Measurements from ENCODE around the gene TGIF2. TPM values are rescaled to one million over a fixed set of nuclear protein-coding genes. Genes with fewer than 3 reads are reported as not detected.
A peak's percentile ranks its signal among the peaks of the same experiment; 100 is the strongest.

Gene TGIF2
- total and polyA plus RNA-seq, 2 of the 13 experiments (the other 11 are each of a cell fraction or from before 2014, with no cell fraction given), result 41.3 to 53.9 TPM

DNA sequence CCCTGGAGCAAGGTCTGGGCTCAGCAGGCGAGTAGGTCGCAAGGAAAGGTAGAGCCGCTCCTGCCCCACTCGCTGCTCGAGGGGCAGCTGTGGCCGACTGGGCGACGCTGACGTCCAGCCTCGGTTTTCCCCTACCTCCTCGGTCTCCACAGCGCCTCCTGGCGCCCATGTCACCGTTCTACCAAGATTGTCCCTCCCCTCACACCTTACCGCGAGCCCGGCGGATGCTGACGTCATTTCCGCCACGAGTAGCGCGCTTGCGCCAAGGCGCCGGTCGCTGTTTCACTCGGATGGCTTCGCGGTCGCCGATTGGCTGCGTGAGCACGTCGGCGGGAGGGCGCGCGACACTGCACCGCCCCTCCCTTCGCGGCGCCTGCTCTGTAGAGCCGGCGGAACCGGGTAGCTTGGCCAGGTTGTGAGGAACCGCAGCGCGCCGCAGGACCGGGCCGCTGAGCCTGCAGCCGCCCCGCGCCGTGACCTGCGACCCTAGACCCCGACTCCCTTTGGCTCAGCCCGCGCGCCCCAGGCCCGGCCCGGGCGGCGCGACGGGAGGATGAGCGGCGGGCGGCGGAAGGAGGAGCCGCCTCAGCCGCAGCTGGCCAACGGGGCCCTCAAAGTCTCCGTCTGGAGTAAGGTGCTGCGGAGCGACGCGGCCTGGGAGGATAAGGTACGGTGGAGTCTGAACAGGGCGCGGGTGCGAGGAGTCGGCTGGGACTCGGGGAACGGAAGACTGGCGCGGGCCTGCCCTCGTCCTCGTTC is 32.2 kb downstream of the TGIF2 start, which contains the start of gene RAB5IF (continued):
- TF ChIP-seq PATZ1 (CRISPR knock-in tag; IDR thresholded peaks at IDR 0.05) (peak; percentile 80), SOX5 (CRISPR knock-in tag; IDR thresholded peaks at IDR 0.05; ENCODE audit: borderline replicate concordance) (peak; percentile 82), ZFY (CRISPR knock-in tag; IDR thresholded peaks at IDR 0.05) (peak; percentile 98), ZBTB3 (CRISPR knock-in tag; IDR thresholded peaks at IDR 0.05; ENCODE audit: borderline replicate concordance, low read depth) (peak; percentile 74; the same call in 1 of the 2 replicates), U2AF2 (IDR thresholded peaks at IDR 0.05; ENCODE audit: low read depth, low read length) (no peak), HNRNPL (IDR thresholded peaks at IDR 0.05; ENCODE audit: low read depth, low read length) (peak; percentile 77; the same call in 1 of the 2 replicates), RBM39 (IDR thresholded peaks at IDR 0.05; ENCODE audit: low read depth, low read length, poor library complexity, severe bottlenecking) (peak; percentile 88), TRIM24 (CRISPR knock-in tag; IDR thresholded peaks at IDR 0.05) (no peak), NFIC (IDR thresholded peaks at IDR 0.05; ENCODE audit: low read length) (no peak), MTF1 (CRISPR knock-in tag; IDR thresholded peaks at IDR 0.05) (peak; percentile 22; the same call in 1 of the 2 replicates), ZNF18 (CRISPR knock-in tag; IDR thresholded peaks at IDR 0.05; ENCODE audit: insufficient replicate concordance) (peak; percentile 91), FOXK1 (CRISPR knock-in tag; IDR thresholded peaks at IDR 0.05; ENCODE audit: borderline replicate concordance, low read depth) (peak; percentile 98), FOXA1 (IDR thresholded peaks at IDR 0.05) (no peak), FOXA1 (CRISPR knock-in tag; IDR thresholded peaks at IDR 0.05) (peak; percentile 81), ZFP62 (CRISPR knock-in tag; IDR thresholded peaks at IDR 0.05) (no peak), ZNF720 (CRISPR knock-in tag; IDR thresholded peaks at IDR 0.05) (0 out of 2 replicates have a peak, but pooled peaks have one; percentile 73), CBX5 (CRISPR knock-in tag; IDR thresholded peaks at IDR 0.05; ENCODE audit: borderline replicate concordance) (peak; percentile 99), CREB1 (IDR thresholded peaks at IDR 0.05) (peak; percentile 100), CREB1 (CRISPR knock-in tag; IDR thresholded peaks at IDR 0.05) (peak; percentile 99), NPAS2 (CRISPR knock-in tag; IDR thresholded peaks at IDR 0.05; ENCODE audit: borderline replicate concordance) (no peak), RFX1 (IDR thresholded peaks at IDR 0.05) (no peak), TEF (CRISPR knock-in tag; IDR thresholded peaks at IDR 0.05) (no peak), MATR3 (CRISPR knock-in tag; IDR thresholded peaks at IDR 0.05) (0 out of 2 replicates have a peak, but pooled peaks have one; percentile 72), FOXO4 (CRISPR knock-in tag; conservative IDR thresholded peaks at IDR 0.05) (0 out of 2 replicates have a peak, but pooled peaks have one; percentile 4)
- TF ChIP-seq, protein P1, sequence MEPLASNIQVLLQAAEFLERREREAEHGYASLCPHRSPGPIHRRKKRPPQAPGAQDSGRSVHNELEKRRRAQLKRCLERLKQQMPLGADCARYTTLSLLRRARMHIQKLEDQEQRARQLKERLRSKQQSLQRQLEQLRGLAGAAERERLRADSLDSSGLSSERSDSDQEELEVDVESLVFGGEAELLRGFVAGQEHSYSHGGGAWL (CRISPR knock-in tag; IDR thresholded peaks at IDR 0.05), result peak; percentile 16; the same call in 1 of the 2 replicates
